Naive thymus-derived CD4-positive, alpha-beta T cell (primary cell): ENCODE results near the gene CLECL1. TPM values are rescaled to one million over a fixed set of nuclear protein-coding genes. Genes with fewer than 3 reads are reported as not detected.

ENCODE experiments used
- ATAC-seq: fragments of 150-1000 bp; cut with Tn5 transposase; 2 replicates; pipeline ENCODE4 v1.10.0; 2021; ENCODE audit warnings: mild to moderate bottlenecking, moderate library complexity
- CTCF ChIA-PET: fragments of 350-600 bp; sonication (Branson Sonifier 250); formaldehyde crosslinking; loops from one replicate; lab custom pipeline; 2021; ENCODE audit warnings: antibody characterized with exemption; lab: Charles Lee
- POLR2A ChIA-PET: fragments of 350-600 bp; sonication (Branson Sonifier 250); formaldehyde crosslinking; loops from one replicate; lab custom pipeline; 2021; ENCODE audit warnings: antibody characterized with exemption, inconsistent platforms; lab: Charles Lee
- DNase-seq, 9 donors: peaks; one replicate each; pipeline versions ENCODE4 v3.0.0 to v3.0.0-alpha.2; 2020 to 2022; ENCODE audit warnings: mixed read lengths in 1 of 9
- H3K27ac ChIP-seq: one replicate; pipeline ENCODE4 v1.7.0; 2013; ENCODE audit warnings: mild to moderate bottlenecking, low read depth, low read length, moderate library complexity
- H3K27me3 ChIP-seq, 2 donors: one replicate each; pipeline ENCODE4 v1.7.0; 2013; ENCODE audit warnings: low read length in 2 of 2, mild to moderate bottlenecking in 2 of 2, moderate library complexity in 2 of 2; ENCODE audit not compliant: control insufficient read depth in 2 of 2, insufficient read depth in 2 of 2
- H3K36me3 ChIP-seq, 3 experiments: 1 replicate in 2 of 3; 2 replicates in 1 of 3; pipeline ENCODE4 v1.7.0; 2013; ENCODE audit warnings: low read length in 3 of 3, mild to moderate bottlenecking in 3 of 3, moderate library complexity in 1 of 3; ENCODE audit not compliant: insufficient read depth in 3 of 3, control insufficient read depth in 2 of 3
- H3K4me1 ChIP-seq, 2 donors: one replicate each; pipeline ENCODE4 v1.7.0; 2013; ENCODE audit warnings: low read length in 2 of 2, mild to moderate bottlenecking in 2 of 2, moderate library complexity in 1 of 2; ENCODE audit not compliant: control insufficient read depth in 2 of 2, insufficient read depth in 2 of 2
- H3K4me3 ChIP-seq: 2 replicates; pipeline ENCODE4 v1.7.0; 2013; ENCODE audit warnings: mild to moderate bottlenecking, low read length
- H3K9me3 ChIP-seq, 3 experiments: 1 replicate in 2 of 3; 2 replicates in 1 of 3; pipeline ENCODE4 v1.7.0; 2013; ENCODE audit warnings: low read length in 3 of 3; ENCODE audit not compliant: control insufficient read depth in 2 of 3
- H3K27ac Mint-ChIP-seq, 9 donors: one replicate each; pipeline ENCODE4 v1.8.0; 2020 to 2022; ENCODE audit warnings: mixed read lengths in 9 of 9, mild to moderate bottlenecking in 8 of 9, moderate library complexity in 5 of 9, inconsistent platforms in 2 of 9
- H3K27me3 Mint-ChIP-seq, 5 donors: one replicate each; pipeline ENCODE4 v1.8.0; 2021 to 2022; ENCODE audit warnings: mixed read lengths in 5 of 5, mild to moderate bottlenecking in 1 of 5
- H3K36me3 Mint-ChIP-seq, 5 donors: one replicate each; pipeline ENCODE4 v1.8.0; 2020 to 2022; ENCODE audit warnings: mixed read lengths in 5 of 5, mild to moderate bottlenecking in 3 of 5, inconsistent platforms in 1 of 5
- H3K4me1 Mint-ChIP-seq, 7 donors: one replicate each; pipeline ENCODE4 v1.8.0; 2020 to 2022; ENCODE audit warnings: mixed read lengths in 7 of 7, mild to moderate bottlenecking in 3 of 7, inconsistent platforms in 1 of 7
- H3K4me3 Mint-ChIP-seq, 10 donors: one replicate each; pipeline ENCODE4 v1.8.0; 2020 to 2022; ENCODE audit warnings: mild to moderate bottlenecking in 10 of 10, mixed read lengths in 10 of 10, moderate library complexity in 6 of 10, inconsistent platforms in 2 of 10
- H3K9me3 Mint-ChIP-seq, 11 donors: one replicate each; pipeline ENCODE4 v1.8.0; 2020 to 2022; ENCODE audit warnings: mixed read lengths in 11 of 11, mild to moderate bottlenecking in 4 of 11, inconsistent platforms in 1 of 11, moderate library complexity in 1 of 11
- intact Hi-C, 2 donors: fragments of 100-400 bp; cut with micrococcal nuclease; formaldehyde crosslinking; loops; one replicate each; pipeline ENCODE4 v1.15.1; 2023
- polyA plus RNA-seq, 2 donors: library from polyadenylated mRNA; unstranded; fragments of 300-500 nt; fragmentation: Illumina TruSeq; gene quantifications; one replicate each; pipeline ENCODE4 v1.2.3, GENCODE V29; 2021
- total RNA-seq, 6 experiments: library from RNA in 5 of 6; stranded (reverse) in 5 of 6; gene quantifications; 1 replicate in 5 of 6; 2 replicates in 1 of 6; pipeline ENCODE4 v1.2.3 and lab custom pipeline; 2021 to 2026

The CLECL1 gene
- total and polyA plus RNA-seq, 7 experiments from 2014 or later: 0.38 to 6.1 (median 0.43) TPM; not detected in 2

GRCh38 chr12:9763025-9763424 lies 30.1 kb upstream of the CLECL1 start:
- H3K36me3 Mint-ChIP-seq: peaks cover 0 to 19% (median 5%) of the 10 kb centered on the region in 5 donors
- Histone ChIP-seq H3K27me3 (no peaks in the 10 kb centered on the region), H3K4me3 (no peak overlapping the region), H3K4me1 (peaks cover 30 to 37% of the 10 kb centered on the region in 2 donors), H3K9me3 (no peaks in the 10 kb centered on the region), H3K36me3 (peaks cover 0 to 3% (median 0%) of the 10 kb centered on the region in 3 experiments), H3K27ac (peak overlapping the region; percentile 98)
- H3K27me3 Mint-ChIP-seq: no peaks in the 10 kb centered on the region
- intact Hi-C loops: no loop called here
- no peak for ATAC-seq
- POLR2A ChIA-PET: interaction anchor here (0.6 to 19.3 kb wide), 8 partner anchors 7 to 156 kb away, joined by 4 to 433 read pairs (median 87); partner anchors contain the start of genes CLEC2B and CLEC2D
- peaks cover 0 to 4% (median 0%) of the 10 kb centered on the region in 11 donors for H3K9me3 Mint-ChIP-seq
- H3K4me3 Mint-ChIP-seq: peak overlapping the region in 1 of 10 donors; percentile 19
- H3K4me1 Mint-ChIP-seq: peaks cover 23 to 58% (median 53%) of the 10 kb centered on the region in 7 donors
- peak in 6 of 9 donors; percentile 49 to 69 (median 58) for DNase-seq
- peak overlapping the region in 7 of 9 donors; percentile 31 to 100 (median 99) for H3K27ac Mint-ChIP-seq
- CTCF ChIA-PET: interaction anchor here (5.9 to 19.4 kb wide), 2 partner anchors 12 to 36 kb away, joined by 84 to 616 read pairs; no protein-coding TSS in a partner anchor

DNA sequence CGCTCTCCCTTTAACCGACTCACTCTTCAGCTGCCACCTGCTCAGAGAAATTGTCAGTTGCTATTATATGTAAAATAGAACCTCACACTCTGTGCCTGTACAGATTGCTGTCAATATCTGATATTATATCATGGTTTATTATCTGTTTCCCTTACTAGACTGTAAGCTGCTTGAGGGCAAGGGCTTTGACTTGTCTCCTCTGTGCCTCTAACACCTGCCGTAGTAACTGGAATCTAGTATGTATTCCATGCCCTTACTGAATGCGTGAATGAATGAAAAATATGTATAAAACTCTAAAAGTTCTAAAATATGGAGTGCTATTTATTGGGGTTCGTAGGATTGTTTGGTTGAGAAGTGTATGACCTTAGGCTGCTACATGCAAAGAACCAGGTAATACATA lies 29.5 kb upstream of the CLECL1 start:
- no peak for DNase-seq
- CTCF ChIA-PET: interaction anchor here (0.6 to 19.4 kb wide), 4 partner anchors 12 to 802 kb away, joined by 3 to 616 read pairs (median 44); no protein-coding TSS in a partner anchor
- Histone ChIP-seq H3K9me3 (no peaks in the 10 kb centered on the region), H3K4me1 (peaks cover 30 to 38% of the 10 kb centered on the region in 2 donors), H3K4me3 (peak overlapping the region; percentile 19), H3K36me3 (peaks cover 0 to 3% (median 0%) of the 10 kb centered on the region in 3 experiments), H3K27ac (peak overlapping the region; percentile 98), H3K27me3 (no peaks in the 10 kb centered on the region)
- no peak for ATAC-seq
- Mint-ChIP-seq H3K4me3 (peak overlapping the region; percentile 9 to 99 (median 90)), H3K4me1 (peaks cover 25 to 58% (median 51%) of the 10 kb centered on the region in 7 donors), H3K9me3 (peaks cover 0 to 4% (median 0%) of the 10 kb centered on the region in 11 donors), H3K27ac (peak overlapping the region; percentile 70 to 100 (median 100)), H3K27me3 (no peaks in the 10 kb centered on the region), H3K36me3 (peaks cover 0 to 24% (median 5%) of the 10 kb centered on the region in 5 donors)
- POLR2A ChIA-PET: interaction anchor here (0.6 to 19.3 kb wide), 11 partner anchors 8 to 376 kb away, joined by 3 to 433 read pairs (median 43); partner anchors contain the start of genes CLEC2B and CLEC2D
- intact Hi-C loops: no loop called here

DNA sequence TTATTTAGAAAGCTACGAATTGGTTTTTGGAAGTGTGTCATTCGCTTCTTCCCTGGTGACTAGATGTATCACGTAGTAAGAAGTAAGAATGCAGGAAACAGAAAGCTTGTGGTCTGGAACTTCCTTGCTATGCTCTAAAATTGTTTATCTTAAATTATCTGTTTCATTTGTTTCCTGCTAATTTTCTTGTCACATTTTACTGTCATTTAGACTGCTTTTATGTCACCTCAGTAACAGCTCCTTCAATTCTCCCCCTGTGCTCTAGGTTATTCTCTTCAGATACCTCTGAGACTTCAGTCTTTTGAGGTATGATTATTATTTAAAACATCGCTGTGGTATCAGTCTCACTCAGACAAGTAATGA lies 28.5 kb upstream of the CLECL1 start:
- intact Hi-C loops: loop anchor here (1.0 to 2.0 kb wide), 3 partner anchors 20 to 961 kb away; partner anchors contain the start of gene YBX3 (in 1 of the 2)
- Histone ChIP-seq H3K27ac (peak overlapping the region; percentile 98), H3K36me3 (peaks cover 0 to 4% (median 4%) of the 10 kb centered on the region in 3 experiments), H3K4me1 (peaks cover 30 to 46% of the 10 kb centered on the region in 2 donors), H3K4me3 (peak overlapping the region; percentile 70), H3K9me3 (no peaks in the 10 kb centered on the region), H3K27me3 (no peaks in the 10 kb centered on the region)
- POLR2A ChIA-PET: interaction anchor here (0.8 to 19.3 kb wide), 21 partner anchors 9 to 377 kb away, joined by 3 to 433 read pairs (median 7); partner anchors contain the start of genes CLEC2B and CLEC2D
- Mint-ChIP-seq H3K27me3 (no peaks in the 10 kb centered on the region), H3K36me3 (peaks cover 2 to 30% (median 5%) of the 10 kb centered on the region in 5 donors), H3K4me3 (peak overlapping the region; percentile 87 to 99 (median 97)), H3K27ac (peak overlapping the region; percentile 97 to 100 (median 100)), H3K9me3 (peaks cover 0 to 2% (median 0%) of the 10 kb centered on the region in 11 donors), H3K4me1 (peaks cover 27 to 60% (median 52%) of the 10 kb centered on the region in 7 donors)
- DNase-seq (peak in 7 of 9 donors; percentile 70 to 89 (median 82)), ATAC-seq (peak; percentile 45)
- CTCF ChIA-PET: interaction anchor here (1.1 to 19.4 kb wide), 6 partner anchors 11 to 127 kb away, joined by 3 to 616 read pairs (median 4); no protein-coding TSS in a partner anchor

- Mint-ChIP-seq H3K36me3 (peaks cover 5 to 34% (median 9%) of the 10 kb centered on the region in 5 donors), H3K27ac (peak within 1 kb of the TSS; percentile 97 to 100 (median 100))
- intact Hi-C loops: loop anchor here (1.0 to 2.0 kb wide), 6 partner anchors 20 to 962 kb away; partner anchors contain the start of genes CLEC2B (in 1 of the 2), CLEC2D (in 1 of the 2) and YBX3 (in 1 of the 2)
Observed at GRCh38 chr12:9760699-9761418, 28.0 kb upstream of the CLECL1 start, which contains the start of gene CD69. Gene CD69, minus strand, starts transcription at chr12:9760901. Its CDS starts 81 bp downstream, at chr12:9760820.

GRCh38 chr12:9760120-9760519 lies 27.2 kb upstream of the CLECL1 start:
- CTCF ChIA-PET: interaction anchor here (0.5 to 19.4 kb wide), 6 partner anchors 10 to 250 kb away, joined by 3 to 616 read pairs (median 8); no protein-coding TSS in a partner anchor
- peaks cover 35 to 50% of the 10 kb centered on the region in 2 donors for H3K4me1 ChIP-seq

More at GRCh38 chr12:9760699-9761418, 28.0 kb upstream of the CLECL1 start, which contains the start of gene CD69:
- CTCF ChIA-PET: interaction anchor here (0.5 to 19.4 kb wide), 8 partner anchors 10 to 249 kb away, joined by 3 to 616 read pairs (median 4); no protein-coding TSS in a partner anchor
- H3K4me1 Mint-ChIP-seq: peaks cover 31 to 65% (median 55%) of the 10 kb centered on the region in 7 donors
- peak; percentile 50 to 92 (median 85) for DNase-seq
- POLR2A ChIA-PET: interaction anchor here (0.5 to 19.3 kb wide), 24 partner anchors 9 to 700 kb away, joined by 3 to 433 read pairs (median 6); partner anchors contain the start of genes CLEC2B and CLEC2D
- Histone ChIP-seq H3K4me3 (peak within 1 kb of the TSS; percentile 70), H3K27me3 (no peaks in the 10 kb centered on the region), H3K4me1 (peaks cover 34 to 51% of the 10 kb centered on the region in 2 donors), H3K36me3 (peaks cover 0 to 8% (median 8%) of the 10 kb centered on the region in 3 experiments), H3K9me3 (no peaks in the 10 kb centered on the region), H3K27ac (peak within 1 kb of the TSS; percentile 98)
- H3K27me3 Mint-ChIP-seq: no peaks in the 10 kb centered on the region
- peak within 1 kb of the TSS; percentile 87 to 99 (median 97) for H3K4me3 Mint-ChIP-seq
- H3K9me3 Mint-ChIP-seq: peaks cover 0 to 2% (median 0%) of the 10 kb centered on the region in 11 donors
- peak; percentile 75 for ATAC-seq

More at GRCh38 chr12:9760120-9760519, 27.2 kb upstream of the CLECL1 start:
- intact Hi-C loops: loop anchor here (1.0 to 2.0 kb wide), 5 partner anchors 37 to 963 kb away; partner anchors contain the start of genes CLEC2B (in 1 of the 2), CLEC2D (in 1 of the 2) and YBX3 (in 1 of the 2)
- DNase-seq (peak in 4 of 9 donors; percentile 46 to 54 (median 50)), ATAC-seq (no peak)
- H3K9me3 ChIP-seq: no peaks in the 10 kb centered on the region
- H3K27me3 ChIP-seq: no peaks in the 10 kb centered on the region
- H3K36me3 ChIP-seq: peaks cover 4 to 15% (median 15%) of the 10 kb centered on the region in 3 experiments
- peak overlapping the region; percentile 70 for H3K4me3 ChIP-seq
- peak overlapping the region; percentile 98 for H3K27ac ChIP-seq
- POLR2A ChIA-PET: interaction anchor here (1.0 to 19.3 kb wide), 16 partner anchors 10 to 453 kb away, joined by 3 to 433 read pairs (median 10); partner anchors contain the start of genes CLEC2B and CLEC2D
- H3K27me3 Mint-ChIP-seq: no peaks in the 10 kb centered on the region
- H3K27ac Mint-ChIP-seq: peak overlapping the region; percentile 97 to 100 (median 100)
- peak overlapping the region; percentile 87 to 99 (median 97) for H3K4me3 Mint-ChIP-seq
- H3K36me3 Mint-ChIP-seq: peaks cover 8 to 38% (median 13%) of the 10 kb centered on the region in 5 donors
- H3K4me1 Mint-ChIP-seq: peaks cover 36 to 65% (median 54%) of the 10 kb centered on the region in 7 donors
- peaks cover 0 to 2% (median 0%) of the 10 kb centered on the region in 11 donors for H3K9me3 Mint-ChIP-seq
